Stimulated activated CD8-positive, alpha-beta memory T cell treated with anti-CD3 and anti-CD28 coated beads, Interleukin-15, amount 100 ng/mL, for 24 hours (primary cell): Measurements from ENCODE around the gene HAL.
A peak's percentile ranks its signal among the peaks of the same experiment; 100 is the strongest.
"Not testable (repeated sequence)": the region's sequence is repeated elsewhere in the genome, so short reads cannot be mapped to it uniquely, and the experiment has no call there.

Source experiments
- DNase-seq: peaks from one replicate; pipeline ENCODE4 v3.0.0-alpha.2; 2020; ENCODE audit warnings: low read depth

HAL gene

DNA sequence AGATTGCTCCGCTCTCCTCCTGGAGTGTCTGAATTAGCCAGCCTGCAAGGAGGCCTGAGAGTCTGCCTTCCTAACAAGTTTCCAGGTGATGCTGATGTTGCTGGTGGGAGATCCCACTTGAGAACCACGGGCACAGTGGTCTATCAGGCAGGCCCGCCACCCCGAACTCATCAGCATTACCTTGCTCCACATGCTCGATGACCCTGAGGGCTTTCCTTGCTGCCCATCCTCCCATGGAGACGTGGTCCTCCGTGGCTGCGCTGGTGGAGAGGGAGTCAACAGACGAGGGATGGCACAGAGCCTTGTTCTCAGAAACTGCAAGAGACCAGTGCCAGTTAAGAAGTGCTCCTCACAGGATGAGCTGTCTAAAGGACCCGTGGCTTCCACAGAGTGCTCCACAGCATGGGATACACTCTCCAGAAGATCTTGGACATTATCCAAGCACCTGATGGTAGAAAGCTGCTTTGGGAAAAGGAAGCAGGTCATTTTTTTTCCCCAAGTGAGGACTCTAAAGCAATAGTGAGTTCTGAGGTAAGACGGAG lies 18.3 kb downstream of the HAL start:
- DNase-seq: no peak

DNA sequence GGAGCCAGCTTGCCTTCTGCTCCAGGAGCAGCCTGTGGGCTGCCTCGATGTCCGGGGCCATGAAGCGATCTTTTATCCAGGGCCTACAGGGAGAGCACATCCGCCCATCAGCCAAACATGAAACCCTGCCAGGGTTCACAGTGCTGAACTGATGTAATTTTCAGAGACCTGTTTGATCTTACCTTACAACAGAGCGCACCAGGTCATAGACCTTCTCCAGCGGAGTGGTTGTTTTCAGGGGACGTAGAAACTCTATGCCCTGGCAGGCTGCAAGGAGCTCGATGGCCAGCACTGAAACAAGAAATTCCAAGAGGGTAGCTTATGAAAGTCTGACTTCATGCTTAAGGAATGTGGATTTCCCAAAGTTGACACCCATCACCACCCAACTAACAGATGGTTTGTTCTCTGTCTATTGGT lies 19.7 kb downstream of the HAL start:
- DNase-seq: no peak

DNA sequence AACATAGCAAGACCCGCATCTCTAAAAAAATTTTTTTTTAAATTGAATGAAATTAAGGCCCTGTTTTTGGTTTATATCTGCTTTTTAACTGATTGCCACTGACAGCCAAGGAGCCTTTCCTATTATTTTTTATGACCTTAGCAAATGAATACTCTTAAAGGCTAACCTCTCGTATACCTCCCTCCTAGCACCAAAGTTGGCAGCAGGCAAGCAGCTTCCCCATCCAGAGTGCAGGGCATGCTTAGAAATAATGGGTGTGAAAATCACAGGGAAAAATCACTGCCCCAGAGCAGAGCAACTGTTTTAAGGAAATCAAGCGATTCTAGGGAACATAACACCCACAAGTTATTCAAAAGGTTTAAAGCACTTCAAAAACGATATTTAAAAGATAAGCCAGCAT lies 20.7 kb downstream of the HAL start:
- no peak for DNase-seq

GRCh38 chr12:95974358-95974757 lies 21.8 kb downstream of the HAL start:
- DNase-seq: no peak

DNA sequence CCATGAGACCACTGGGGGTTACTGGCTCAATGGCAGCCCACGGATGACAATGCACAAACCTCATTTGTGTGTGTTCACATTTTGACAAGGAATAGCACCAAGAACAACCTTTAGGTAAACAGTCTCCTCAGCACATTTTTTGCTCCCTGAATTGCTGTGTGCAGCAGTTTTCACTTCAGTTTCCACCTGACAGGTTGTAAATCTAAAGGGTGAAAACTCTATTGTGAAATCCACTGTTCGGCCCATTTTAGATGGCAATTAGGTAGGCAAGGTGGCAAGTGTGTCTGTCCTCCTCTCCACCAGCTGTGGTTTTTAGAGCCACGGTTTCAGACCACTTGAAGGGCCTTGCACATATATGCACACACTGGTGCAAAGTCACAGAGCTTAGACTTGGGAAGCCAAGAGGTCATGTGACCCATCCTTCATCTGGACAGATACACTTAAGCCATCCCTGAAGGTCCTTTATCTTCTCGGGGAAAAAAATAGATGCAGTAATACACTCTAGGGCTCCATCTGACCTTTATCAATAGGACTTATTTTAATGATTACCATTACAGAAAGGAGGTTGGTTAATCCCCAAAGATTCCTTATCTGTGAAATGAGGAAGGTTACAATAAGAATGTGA lies 23.2 kb downstream of the HAL start:
- no peak for DNase-seq

DNA sequence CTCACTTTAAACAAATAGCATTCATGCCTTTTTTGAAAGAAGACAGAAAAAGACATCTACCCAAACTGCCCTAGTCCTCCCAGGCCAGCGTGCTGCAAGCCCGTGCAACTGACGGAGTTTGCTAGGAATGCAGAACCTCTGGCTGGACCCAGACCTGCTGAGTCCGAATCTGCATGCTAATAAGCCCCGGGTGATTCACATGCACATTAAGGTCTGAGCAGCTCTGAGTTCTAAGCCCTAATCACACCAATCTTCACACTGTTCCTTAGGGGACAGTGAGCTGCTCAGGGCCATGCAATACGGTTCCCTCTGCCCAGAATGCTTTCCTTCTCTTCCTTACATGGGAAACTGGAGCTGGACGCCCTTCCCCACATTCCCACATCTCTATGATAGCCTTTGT lies 25.2 kb downstream of the HAL start:
- no peak for DNase-seq

- DNase-seq: not testable (repeated sequence)
Observed at GRCh38 chr12:95969116-95969515, 27.0 kb downstream of the HAL start.

DNA sequence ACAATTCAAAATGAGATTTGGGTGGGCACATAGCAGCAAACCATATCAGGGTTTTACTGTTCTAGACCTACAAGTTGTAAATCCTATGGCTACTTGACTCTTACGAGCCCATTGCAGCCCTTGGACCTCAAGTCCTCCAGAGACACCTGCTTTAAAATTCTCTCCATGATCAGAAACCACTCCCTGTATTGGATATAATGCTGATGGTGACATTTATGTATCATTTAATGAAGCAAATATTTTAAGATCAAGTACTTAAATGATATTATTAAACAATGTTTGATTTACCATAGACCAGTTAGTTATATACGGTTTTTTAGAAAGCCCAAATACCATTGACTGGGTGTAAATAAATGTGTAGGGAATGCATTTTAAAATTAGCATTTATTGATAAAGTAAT lies 28.8 kb downstream of the HAL start:
- no peak for DNase-seq

GRCh38 chr12:95966287-95966870 lies 29.8 kb downstream of the HAL start:
- DNase-seq: no peak

DNA sequence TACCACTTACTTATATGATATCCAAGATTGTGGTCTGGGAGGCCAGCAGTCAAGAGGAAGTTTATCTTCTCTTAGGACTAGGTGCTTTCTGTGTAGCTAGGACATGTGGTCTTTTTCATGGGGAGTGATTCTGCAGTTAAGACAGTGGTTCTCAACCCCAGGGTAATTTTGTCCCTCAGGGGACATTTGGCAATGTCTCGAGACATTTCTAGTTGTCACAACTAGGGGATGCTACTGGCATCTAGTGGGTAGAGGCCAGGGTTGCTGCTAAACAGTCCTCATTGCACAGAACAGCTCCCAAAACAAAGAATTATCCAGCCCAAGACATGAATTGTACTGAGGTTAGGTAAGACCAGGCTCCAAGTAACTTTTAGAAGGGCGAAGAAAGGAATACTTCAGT lies 33.0 kb downstream of the HAL start:
- DNase-seq: no peak

GRCh38 chr12:95962222-95962621 lies 33.9 kb downstream of the HAL start:
- DNase-seq: no peak

DNA sequence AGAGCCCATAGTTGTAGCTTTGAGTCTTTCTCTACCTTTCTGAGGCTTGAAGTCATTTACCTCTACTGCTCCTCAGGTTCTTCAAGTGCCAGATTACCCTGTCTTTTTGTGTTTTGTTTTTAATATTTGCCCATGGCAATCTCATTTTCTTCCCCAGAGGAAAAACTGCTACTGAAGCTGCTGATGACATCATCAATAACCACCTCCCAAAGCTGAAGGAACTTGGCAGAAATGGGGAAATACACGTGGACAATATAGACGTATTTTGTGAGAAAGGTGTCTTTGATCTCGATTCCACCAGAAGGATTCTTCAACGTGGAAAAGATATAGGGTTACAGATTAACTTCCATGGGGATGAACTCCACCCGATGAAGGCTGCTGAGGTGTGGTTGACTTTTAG lies 35.9 kb downstream of the HAL start:
- DNase-seq: no peak

- no peak for DNase-seq
Observed at GRCh38 chr12:95959107-95959506, 37.0 kb downstream of the HAL start.

GRCh38 chr12:95956557-95957145 lies 39.5 kb downstream of the HAL start:
- no peak for DNase-seq

GRCh38 chr12:95955549-95956159 lies 40.5 kb downstream of the HAL start:
- no peak for DNase-seq

- no peak for DNase-seq
Observed at GRCh38 chr12:95953000-95953399, 43.1 kb downstream of the HAL start.

DNA sequence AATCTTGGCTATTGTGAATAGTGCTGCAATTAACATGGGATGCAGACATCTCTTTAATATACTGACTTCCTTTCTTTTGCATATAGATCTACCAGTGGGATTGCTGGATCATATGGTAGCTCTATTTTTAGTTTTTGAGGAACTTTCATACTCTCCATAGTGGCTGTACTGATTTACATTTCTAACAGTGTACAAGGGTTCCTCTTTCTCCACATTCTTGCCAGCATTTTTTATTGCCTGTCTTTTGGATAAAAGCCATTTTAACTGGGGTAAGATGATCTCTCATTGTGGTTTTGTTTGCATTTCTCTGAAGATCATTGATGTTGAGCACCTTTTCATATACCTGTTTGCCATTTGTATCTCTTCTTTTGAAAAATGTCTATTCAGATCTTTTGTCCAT lies 44.6 kb downstream of the HAL start:
- DNase-seq: no peak

- DNase-seq: no peak
Observed at GRCh38 chr12:95949477-95950206, 46.5 kb downstream of the HAL start.

GRCh38 chr12:95944108-95944704 lies 51.9 kb downstream of the HAL start:
- no peak for DNase-seq

- peak; percentile 27 for DNase-seq
Observed at GRCh38 chr12:95943330-95943842, 52.8 kb downstream of the HAL start, which contains the start of gene AMDHD1. Gene AMDHD1, plus strand, starts transcription at chr12:95943331. Its CDS starts 68 bp downstream, at chr12:95943399.

DNA sequence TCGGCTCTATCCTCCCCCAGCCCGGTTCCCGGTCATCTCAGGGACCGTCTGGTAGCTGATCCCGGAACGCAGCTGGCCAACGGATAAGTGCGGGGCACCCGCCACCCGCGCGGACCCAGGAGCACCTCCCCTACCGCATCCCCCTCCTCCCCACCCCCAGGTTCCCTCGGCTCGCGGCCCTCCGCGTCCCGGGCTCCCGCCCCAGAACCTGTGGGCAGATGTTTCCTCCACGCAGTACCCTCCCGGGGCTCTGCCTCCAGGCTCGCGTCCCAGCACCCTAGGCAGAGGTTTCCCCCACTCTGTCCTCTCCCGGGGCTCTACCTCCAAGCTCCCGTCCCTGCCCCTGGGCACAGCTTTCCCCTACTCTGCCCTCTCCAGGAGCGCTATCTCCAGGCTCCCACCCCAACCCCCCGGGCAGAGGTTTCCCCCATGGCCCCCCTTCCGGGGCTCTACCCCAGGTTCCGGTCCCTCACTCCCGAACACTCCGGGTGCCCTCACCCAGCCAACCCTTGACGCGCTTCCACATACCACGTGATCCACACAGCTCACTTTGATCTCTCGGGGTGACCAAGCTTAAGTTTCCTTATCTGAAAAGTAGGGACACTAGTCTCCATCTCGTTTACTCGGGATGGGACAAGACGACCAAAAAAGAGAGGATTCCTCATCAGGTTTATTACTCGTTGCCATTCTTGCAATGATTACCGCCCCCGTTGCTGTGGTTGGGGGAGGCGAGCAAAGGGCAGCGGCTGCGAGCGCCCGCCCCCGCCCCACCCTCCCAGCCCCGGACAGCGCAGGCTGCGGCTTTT lies 53.4 kb downstream of the HAL start, which contains the start of gene CCDC38:
Gene CCDC38 (minus strand): TSS at position 91 of the 806 bp plus-strand sequence. CDS start 6,105 bp downstream, outside the sequence.
- peak; percentile 57 for DNase-seq
